GM12878 (cell line): Measurements from ENCODE around the gene NKTR. TPM values are rescaled to one million over a fixed set of nuclear protein-coding genes. Genes with fewer than 3 reads are reported as not detected.

ENCODE experiments used
- CEBPB ChIP-seq, 2 experiments: fragments of 150-350 bp in 1 of 2; IDR thresholded peaks; 2 replicates each; pipeline ENCODE4 v1.6.1; 2012 to 2014; ENCODE audit warnings: low read depth in 2 of 2, low read length in 2 of 2, borderline replicate concordance in 1 of 2, inconsistent platforms in 1 of 2
- DPF2 ChIP-seq: fragments of 450-650 bp; IDR thresholded peaks from 2 replicates; pipeline ENCODE4 v1.6.1; 2017; ENCODE audit warnings: mild to moderate bottlenecking
- ESRRA ChIP-seq: IDR thresholded peaks from 2 replicates; pipeline ENCODE4 v1.6.1; 2012; ENCODE audit warnings: mild to moderate bottlenecking, low read length, improper control_type of control experiment
- IRF5 ChIP-seq: fragments of 450-650 bp; IDR thresholded peaks from 2 replicates; pipeline ENCODE4 v1.6.1; 2017; ENCODE audit warnings: borderline replicate concordance
- LARP7 ChIP-seq: fragments of 450-650 bp; IDR thresholded peaks from 2 replicates; pipeline ENCODE4 v1.6.1; 2017; ENCODE audit warnings: mild to moderate bottlenecking
- RAD21 ChIP-seq: IDR thresholded peaks from 2 replicates; pipeline ENCODE4 v1.6.1; 2011; ENCODE audit warnings: mild to moderate bottlenecking, low read depth, low read length, moderate library complexity; ENCODE audit not compliant: insufficient read depth
- SIN3A ChIP-seq: IDR thresholded peaks from 2 replicates; pipeline ENCODE4 v1.6.1; 2012; ENCODE audit warnings: low read depth, low read length, improper control_type of control experiment
- YBX1 ChIP-seq: fragments of 450-650 bp; IDR thresholded peaks from 2 replicates; pipeline ENCODE4 v1.6.1; 2016; ENCODE audit warnings: antibody characterized with exemption
- ZNF24 ChIP-seq: fragments of 450-650 bp; IDR thresholded peaks from 2 replicates; pipeline ENCODE4 v1.6.1; 2017; ENCODE audit warnings: antibody characterized with exemption, mild to moderate bottlenecking
- ZNF274 ChIP-seq: IDR thresholded peaks from one replicate; pipeline ENCODE4 v1.8.0; 2011; ENCODE audit not compliant: insufficient read length, insufficient read depth
- ZNF384 ChIP-seq: IDR thresholded peaks from 2 replicates; pipeline ENCODE4 v1.6.1; 2012; ENCODE audit warnings: low read depth, mild to moderate bottlenecking, low read length, improper control_type of control experiment, borderline replicate concordance
- ZNF592 ChIP-seq: fragments of 450-650 bp; IDR thresholded peaks from 2 replicates; pipeline ENCODE4 v1.6.1; 2017; ENCODE audit warnings: mild to moderate bottlenecking, moderate library complexity
- ZSCAN29 ChIP-seq: fragments of 450-650 bp; IDR thresholded peaks from 2 replicates; pipeline ENCODE4 v1.6.1; 2017; ENCODE audit warnings: mild to moderate bottlenecking, moderate library complexity
- polyA plus RNA-seq, 11 experiments: library from polyadenylated mRNA; depleted of rRNA in 4 of 11; unstranded in 6 of 11; stranded (reverse) in 5 of 11; fragments of >200 nt; fragmentation: Nextera tagmentation in 4 of 11; fragmentation: Illumina TruSeq in 1 of 11; extraction: Ambion mirVana in 4 of 11; extraction: Trizol in 1 of 11; gene quantifications; 1 replicate in 1 of 11; 2 replicates in 10 of 11; pipeline versions ENCODE4 v1.2.1 to v1.2.3, GENCODE V29; 2011 to 2016; ENCODE audit warnings: inconsistent platforms in 2 of 11, missing spikeins in 2 of 11, low read depth in 1 of 11
- total RNA-seq, 4 experiments: library from RNA; depleted of rRNA in 3 of 4; stranded (reverse); fragments of >200 nt in 3 of 4; fragmentation: Illumina TruSeq in 1 of 4; extraction: Trizol in 1 of 4; gene quantifications; 2 replicates each; pipeline versions ENCODE4 v1.2.1 to v1.2.3, GENCODE V29; 2013 to 2021
- TF ChIP-seq, protein P1 (sequence below): fragments of 450-650 bp; IDR thresholded peaks from 2 replicates; pipeline ENCODE4 v1.6.1; 2016; ENCODE audit warnings: mild to moderate bottlenecking, moderate library complexity, borderline replicate concordance
- TF ChIP-seq, protein P2 (sequence below): IDR thresholded peaks from 2 replicates; pipeline ENCODE4 v1.6.1; 2012; ENCODE audit warnings: low read depth, low read length, improper control_type of control experiment
- TF ChIP-seq, protein P3 (sequence below), 3 experiments: IDR thresholded peaks in 2 of 3; conservative IDR thresholded peaks in 1 of 3; 2 replicates each; pipeline ENCODE4 v1.5.1; 2011; ENCODE audit warnings: low read depth in 3 of 3, low read length in 3 of 3, mild to moderate bottlenecking in 3 of 3, control low read depth in 2 of 3, moderate library complexity in 2 of 3, inconsistent platforms in 1 of 3, mixed read lengths in 1 of 3; ENCODE audit not compliant: control insufficient read depth in 2 of 3, insufficient read depth in 1 of 3; ENCODE audit errors: extremely low read depth in 1 of 3

Gene NKTR
- total and polyA plus RNA-seq, 10 of the 15 experiments (the other 5 are each of a cell fraction or from before 2014, with no cell fraction given): 15.3 to 91.9 (median 55.3) TPM

GRCh38 chr3:42600111-42600957, at the start of gene NKTR (continued):
- TF ChIP-seq ZNF592 (no peak), IRF5 (peak; percentile 82), SIN3A (0 out of 2 replicates have a peak, but pooled peaks have one; percentile 41), YBX1 (no peak), ZNF384 (no peak), RAD21 (no peak), ZNF274 (no peak), ZNF24 (no peak), ZSCAN29 (no peak), LARP7 (peak; percentile 46), DPF2 (no peak; the same call in 1 of the 2 replicates), CEBPB (IDR thresholded peaks at IDR 0.05; ENCODE audit: borderline replicate concordance in 1 of 2, low read depth in 2 of 2, low read length in 2 of 2) (peak in 1 of 2 experiments; percentile 58; a peak in 1 of 4 replicates), ESRRA (no peak)
- TF ChIP-seq, protein P1, sequence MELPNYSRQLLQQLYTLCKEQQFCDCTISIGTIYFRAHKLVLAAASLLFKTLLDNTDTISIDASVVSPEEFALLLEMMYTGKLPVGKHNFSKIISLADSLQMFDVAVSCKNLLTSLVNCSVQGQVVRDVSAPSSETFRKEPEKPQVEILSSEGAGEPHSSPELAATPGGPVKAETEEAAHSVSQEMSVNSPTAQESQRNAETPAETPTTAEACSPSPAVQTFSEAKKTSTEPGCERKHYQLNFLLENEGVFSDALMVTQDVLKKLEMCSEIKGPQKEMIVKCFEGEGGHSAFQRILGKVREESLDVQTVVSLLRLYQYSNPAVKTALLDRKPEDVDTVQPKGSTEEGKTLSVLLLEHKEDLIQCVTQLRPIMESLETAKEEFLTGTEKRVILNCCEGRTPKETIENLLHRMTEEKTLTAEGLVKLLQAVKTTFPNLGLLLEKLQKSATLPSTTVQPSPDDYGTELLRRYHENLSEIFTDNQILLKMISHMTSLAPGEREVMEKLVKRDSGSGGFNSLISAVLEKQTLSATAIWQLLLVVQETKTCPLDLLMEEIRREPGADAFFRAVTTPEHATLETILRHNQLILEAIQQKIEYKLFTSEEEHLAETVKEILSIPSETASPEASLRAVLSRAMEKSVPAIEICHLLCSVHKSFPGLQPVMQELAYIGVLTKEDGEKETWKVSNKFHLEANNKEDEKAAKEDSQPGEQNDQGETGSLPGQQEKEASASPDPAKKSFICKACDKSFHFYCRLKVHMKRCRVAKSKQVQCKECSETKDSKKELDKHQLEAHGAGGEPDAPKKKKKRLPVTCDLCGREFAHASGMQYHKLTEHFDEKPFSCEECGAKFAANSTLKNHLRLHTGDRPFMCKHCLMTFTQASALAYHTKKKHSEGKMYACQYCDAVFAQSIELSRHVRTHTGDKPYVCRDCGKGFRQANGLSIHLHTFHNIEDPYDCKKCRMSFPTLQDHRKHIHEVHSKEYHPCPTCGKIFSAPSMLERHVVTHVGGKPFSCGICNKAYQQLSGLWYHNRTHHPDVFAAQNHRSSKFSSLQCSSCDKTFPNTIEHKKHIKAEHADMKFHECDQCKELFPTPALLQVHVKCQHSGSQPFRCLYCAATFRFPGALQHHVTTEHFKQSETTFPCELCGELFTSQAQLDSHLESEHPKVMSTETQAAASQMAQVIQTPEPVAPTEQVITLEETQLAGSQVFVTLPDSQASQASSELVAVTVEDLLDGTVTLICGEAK: peak; percentile 37; the same call in 1 of the 2 replicates
- TF ChIP-seq, protein P2, sequence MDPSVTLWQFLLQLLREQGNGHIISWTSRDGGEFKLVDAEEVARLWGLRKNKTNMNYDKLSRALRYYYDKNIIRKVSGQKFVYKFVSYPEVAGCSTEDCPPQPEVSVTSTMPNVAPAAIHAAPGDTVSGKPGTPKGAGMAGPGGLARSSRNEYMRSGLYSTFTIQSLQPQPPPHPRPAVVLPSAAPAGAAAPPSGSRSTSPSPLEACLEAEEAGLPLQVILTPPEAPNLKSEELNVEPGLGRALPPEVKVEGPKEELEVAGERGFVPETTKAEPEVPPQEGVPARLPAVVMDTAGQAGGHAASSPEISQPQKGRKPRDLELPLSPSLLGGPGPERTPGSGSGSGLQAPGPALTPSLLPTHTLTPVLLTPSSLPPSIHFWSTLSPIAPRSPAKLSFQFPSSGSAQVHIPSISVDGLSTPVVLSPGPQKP: no peak
- TF ChIP-seq, protein P3, sequence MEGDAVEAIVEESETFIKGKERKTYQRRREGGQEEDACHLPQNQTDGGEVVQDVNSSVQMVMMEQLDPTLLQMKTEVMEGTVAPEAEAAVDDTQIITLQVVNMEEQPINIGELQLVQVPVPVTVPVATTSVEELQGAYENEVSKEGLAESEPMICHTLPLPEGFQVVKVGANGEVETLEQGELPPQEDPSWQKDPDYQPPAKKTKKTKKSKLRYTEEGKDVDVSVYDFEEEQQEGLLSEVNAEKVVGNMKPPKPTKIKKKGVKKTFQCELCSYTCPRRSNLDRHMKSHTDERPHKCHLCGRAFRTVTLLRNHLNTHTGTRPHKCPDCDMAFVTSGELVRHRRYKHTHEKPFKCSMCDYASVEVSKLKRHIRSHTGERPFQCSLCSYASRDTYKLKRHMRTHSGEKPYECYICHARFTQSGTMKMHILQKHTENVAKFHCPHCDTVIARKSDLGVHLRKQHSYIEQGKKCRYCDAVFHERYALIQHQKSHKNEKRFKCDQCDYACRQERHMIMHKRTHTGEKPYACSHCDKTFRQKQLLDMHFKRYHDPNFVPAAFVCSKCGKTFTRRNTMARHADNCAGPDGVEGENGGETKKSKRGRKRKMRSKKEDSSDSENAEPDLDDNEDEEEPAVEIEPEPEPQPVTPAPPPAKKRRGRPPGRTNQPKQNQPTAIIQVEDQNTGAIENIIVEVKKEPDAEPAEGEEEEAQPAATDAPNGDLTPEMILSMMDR (IDR thresholded peaks at IDR 0.05 in 2 of 3, conservative IDR thresholded peaks at IDR 0.05 in 1 of 3; ENCODE audit: control insufficient read depth in 2 of 3, extremely low read depth in 1 of 3, insufficient read depth in 1 of 3, low read depth in 3 of 3, low read length in 3 of 3): 0 out of 6 replicates have a peak, but pooled peaks of 2 of the 3 experiments have one; percentile 0 to 1
